AG10803 (cell line): Measurements from ENCODE around the gene RMDN2.

Experiments
- DNase-seq: peaks from one replicate; pipeline ENCODE4 v3.0.0; 2010; ENCODE audit warnings: low read depth
- H3K4me3 ChIP-seq: 2 replicates; pipeline ENCODE4 v1.5.1; 2011; ENCODE audit warnings: mild to moderate bottlenecking, low read length, control low read depth
- TF ChIP-seq, protein P1 (sequence below): conservative IDR thresholded peaks from 2 replicates; pipeline ENCODE4 v1.5.1; 2011; ENCODE audit warnings: mild to moderate bottlenecking, low read length, control low read depth, inconsistent platforms

RMDN2 gene

GRCh38 chr2:38032946-38033345, 107.9 kb downstream of the RMDN2 start:
- no peak overlapping the region for H3K4me3 ChIP-seq
- TF ChIP-seq, protein P1, sequence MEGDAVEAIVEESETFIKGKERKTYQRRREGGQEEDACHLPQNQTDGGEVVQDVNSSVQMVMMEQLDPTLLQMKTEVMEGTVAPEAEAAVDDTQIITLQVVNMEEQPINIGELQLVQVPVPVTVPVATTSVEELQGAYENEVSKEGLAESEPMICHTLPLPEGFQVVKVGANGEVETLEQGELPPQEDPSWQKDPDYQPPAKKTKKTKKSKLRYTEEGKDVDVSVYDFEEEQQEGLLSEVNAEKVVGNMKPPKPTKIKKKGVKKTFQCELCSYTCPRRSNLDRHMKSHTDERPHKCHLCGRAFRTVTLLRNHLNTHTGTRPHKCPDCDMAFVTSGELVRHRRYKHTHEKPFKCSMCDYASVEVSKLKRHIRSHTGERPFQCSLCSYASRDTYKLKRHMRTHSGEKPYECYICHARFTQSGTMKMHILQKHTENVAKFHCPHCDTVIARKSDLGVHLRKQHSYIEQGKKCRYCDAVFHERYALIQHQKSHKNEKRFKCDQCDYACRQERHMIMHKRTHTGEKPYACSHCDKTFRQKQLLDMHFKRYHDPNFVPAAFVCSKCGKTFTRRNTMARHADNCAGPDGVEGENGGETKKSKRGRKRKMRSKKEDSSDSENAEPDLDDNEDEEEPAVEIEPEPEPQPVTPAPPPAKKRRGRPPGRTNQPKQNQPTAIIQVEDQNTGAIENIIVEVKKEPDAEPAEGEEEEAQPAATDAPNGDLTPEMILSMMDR = no peak
- no peak for DNase-seq

DNA sequence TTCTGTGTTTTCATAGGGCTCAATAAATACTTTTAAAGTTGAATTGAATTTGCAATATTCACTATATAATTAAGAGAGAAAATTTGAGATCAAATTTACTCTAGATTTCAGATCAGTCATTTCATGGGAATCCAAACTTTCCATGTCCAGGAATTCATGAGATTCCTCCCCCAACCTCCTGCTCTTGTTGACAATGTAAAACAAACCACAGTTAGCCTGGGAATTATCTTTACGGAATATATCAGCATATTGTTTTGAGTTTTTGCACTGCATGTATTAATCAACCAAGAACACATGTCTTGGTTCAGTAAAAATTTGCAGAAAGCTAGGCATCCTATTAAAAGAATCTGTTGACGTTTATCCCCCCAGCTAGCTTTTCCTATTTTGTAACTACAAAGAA, 108.6 kb downstream of the RMDN2 start:
- H3K4me3 ChIP-seq = no peak overlapping the region
- DNase-seq = peak; percentile 70
- TF ChIP-seq, protein P1 = no peak

- no peak overlapping the region for H3K4me3 ChIP-seq
- TF ChIP-seq, protein P1 = no peak
- DNase-seq = no peak
Measured at GRCh38 chr2:38035968-38036367, 110.9 kb downstream of the RMDN2 start.

DNA sequence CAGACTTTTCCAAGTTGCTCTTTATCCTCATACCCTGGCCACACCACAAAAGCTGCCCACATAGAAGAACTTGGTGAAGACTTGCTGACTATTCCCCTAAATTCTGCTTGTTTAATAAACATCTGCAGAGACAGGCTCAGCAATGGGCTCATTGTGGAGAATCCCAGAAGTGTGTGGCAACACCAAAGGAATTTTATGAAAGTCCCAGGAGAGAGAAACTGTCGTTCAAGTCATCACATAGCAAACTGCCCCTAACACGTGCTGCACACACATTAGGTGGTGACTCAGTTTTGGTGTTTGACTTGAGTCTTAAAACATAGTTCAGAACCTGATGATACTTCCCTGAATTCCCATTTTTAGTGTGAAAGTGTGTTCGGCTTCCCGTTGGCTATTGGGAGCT, 112.2 kb downstream of the RMDN2 start:
- peak; percentile 73 for DNase-seq
- no peak overlapping the region for H3K4me3 ChIP-seq
- TF ChIP-seq, protein P1 = no peak

DNA sequence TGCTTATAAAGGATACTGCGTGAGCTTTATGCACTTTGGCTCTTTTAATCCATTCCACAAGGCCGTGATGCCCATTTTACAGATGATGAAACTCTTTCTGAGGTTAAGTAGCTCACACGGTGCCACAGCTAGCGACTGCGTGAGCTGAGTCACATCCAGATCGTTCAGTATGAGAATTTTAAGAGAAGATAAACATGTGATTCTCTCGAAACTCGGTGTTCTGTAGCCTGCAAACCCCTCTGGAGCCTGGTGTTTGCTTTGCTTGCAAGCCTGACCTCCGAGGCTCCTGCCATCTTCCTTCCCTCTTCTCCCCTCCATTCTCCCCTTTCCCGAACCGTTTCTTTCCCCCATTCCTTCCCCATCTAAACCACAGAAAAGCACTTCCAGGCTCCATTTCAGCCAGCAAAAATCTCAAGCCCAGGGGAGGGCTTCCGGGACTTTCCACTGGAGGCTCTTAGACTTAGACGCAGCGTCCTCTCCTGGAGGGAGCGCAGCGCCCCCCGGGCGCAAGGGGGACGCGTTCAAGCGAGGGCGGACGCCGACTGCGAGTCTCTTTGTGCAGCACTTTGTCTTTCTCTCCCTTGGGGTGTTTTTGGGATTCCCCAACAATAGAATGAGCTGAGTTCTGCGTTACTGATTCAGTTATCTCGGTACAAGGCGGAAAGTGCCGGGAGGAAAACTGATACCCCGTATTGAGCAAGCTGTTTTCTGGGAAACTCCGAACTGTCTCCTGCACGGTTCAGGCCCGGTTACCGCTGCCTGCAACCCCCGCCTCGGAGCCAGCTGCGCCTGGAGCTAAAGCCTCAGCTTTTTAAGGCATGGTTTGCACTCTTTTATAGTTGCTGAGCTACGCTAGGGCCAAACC, 112.9 kb downstream of the RMDN2 start:
- H3K4me3 ChIP-seq = peak overlapping the region; percentile 37
- DNase-seq = peak; percentile 54
- TF ChIP-seq, protein P1 = peak; percentile 50

GRCh38 chr2:38038682-38039081, 113.6 kb downstream of the RMDN2 start:
- H3K4me3 ChIP-seq = no peak overlapping the region; the same call in 1 of the 2 replicates
- TF ChIP-seq, protein P1 = no peak
- no peak for DNase-seq
